AG04450 (cell line): Measurements from ENCODE around the gene SGPL1. TPM values are rescaled to one million over a fixed set of nuclear protein-coding genes. Genes with fewer than 3 reads are reported as not detected.

Source experiments
- CTCF ChIA-PET: fragments of 300-600, 350-600 bp; formaldehyde crosslinking; extraction: SDS; loops from one replicate; lab custom pipeline; 2022; ENCODE audit warnings: antibody characterized with exemption, inconsistent platforms; lab: Charles Lee
- POLR2A ChIA-PET: fragments of 350-600 bp; formaldehyde crosslinking; extraction: SDS; loops from one replicate; lab custom pipeline; 2021; ENCODE audit warnings: antibody characterized with exemption, inconsistent platforms; lab: Yijun Ruan, JAX
- DNase-seq: peaks from one replicate; pipeline ENCODE4 v3.0.0-alpha.2; 2011; ENCODE audit warnings: low read depth, low spot score
- H3K27ac ChIP-seq: one replicate; pipeline ENCODE4 v1.5.1; 2012; ENCODE audit warnings: low read depth, low read length, control low read depth
- H3K27me3 ChIP-seq: one replicate; pipeline ENCODE4 v1.6.0; 2012; ENCODE audit warnings: low read length; ENCODE audit not compliant: control insufficient read depth, insufficient read depth
- H3K4me3 ChIP-seq: 2 replicates; pipeline ENCODE4 v1.5.1; 2011; ENCODE audit warnings: mild to moderate bottlenecking, low read depth, low read length, control low read depth
- H3K9me3 ChIP-seq: 2 replicates; pipeline ENCODE4 v1.5.1; 2012; ENCODE audit warnings: low read length; ENCODE audit not compliant: control insufficient read depth, insufficient read depth
- polyA plus RNA-seq: library from polyadenylated mRNA; depleted of rRNA; stranded (reverse); fragments of >200 nt; gene quantifications from 2 replicates; pipeline ENCODE4 v1.2.3, GENCODE V29; 2011
- TF ChIP-seq, protein P1 (sequence below): IDR thresholded peaks from 2 replicates; pipeline ENCODE4 v1.5.1; 2011; ENCODE audit warnings: low read depth, low read length, control low read depth, inconsistent platforms

The SGPL1 gene
- polyA plus RNA-seq, 1 experiment: 30.8 TPM

DNA sequence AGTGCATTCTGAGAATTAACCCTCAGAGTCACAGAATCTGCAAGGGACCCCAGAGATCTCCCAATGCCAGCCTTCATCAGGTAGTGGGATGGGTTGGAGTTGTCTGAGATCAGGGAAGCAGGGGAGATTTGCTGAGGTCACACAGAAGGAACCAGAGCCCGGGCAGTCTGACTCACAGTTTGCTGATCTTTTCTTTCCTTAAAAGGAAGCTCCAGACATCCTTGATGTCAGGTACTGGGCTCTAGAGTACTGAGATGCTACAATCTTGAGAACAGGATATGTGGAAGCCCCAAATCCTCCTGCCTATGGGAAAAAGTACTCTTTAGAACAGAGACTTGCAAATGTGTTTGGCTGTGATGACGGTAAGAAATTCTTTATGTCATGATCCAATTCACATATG is 31.3 kb upstream of the SGPL1 start:
- TF ChIP-seq, protein P1, sequence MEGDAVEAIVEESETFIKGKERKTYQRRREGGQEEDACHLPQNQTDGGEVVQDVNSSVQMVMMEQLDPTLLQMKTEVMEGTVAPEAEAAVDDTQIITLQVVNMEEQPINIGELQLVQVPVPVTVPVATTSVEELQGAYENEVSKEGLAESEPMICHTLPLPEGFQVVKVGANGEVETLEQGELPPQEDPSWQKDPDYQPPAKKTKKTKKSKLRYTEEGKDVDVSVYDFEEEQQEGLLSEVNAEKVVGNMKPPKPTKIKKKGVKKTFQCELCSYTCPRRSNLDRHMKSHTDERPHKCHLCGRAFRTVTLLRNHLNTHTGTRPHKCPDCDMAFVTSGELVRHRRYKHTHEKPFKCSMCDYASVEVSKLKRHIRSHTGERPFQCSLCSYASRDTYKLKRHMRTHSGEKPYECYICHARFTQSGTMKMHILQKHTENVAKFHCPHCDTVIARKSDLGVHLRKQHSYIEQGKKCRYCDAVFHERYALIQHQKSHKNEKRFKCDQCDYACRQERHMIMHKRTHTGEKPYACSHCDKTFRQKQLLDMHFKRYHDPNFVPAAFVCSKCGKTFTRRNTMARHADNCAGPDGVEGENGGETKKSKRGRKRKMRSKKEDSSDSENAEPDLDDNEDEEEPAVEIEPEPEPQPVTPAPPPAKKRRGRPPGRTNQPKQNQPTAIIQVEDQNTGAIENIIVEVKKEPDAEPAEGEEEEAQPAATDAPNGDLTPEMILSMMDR: no peak
- Histone ChIP-seq H3K9me3 (no peaks in the 10 kb centered on the region), H3K4me3 (no peak overlapping the region), H3K27me3 (peaks cover 9% of the 10 kb centered on the region), H3K27ac (no peak overlapping the region)
- DNase-seq: no peak
- CTCF ChIA-PET: no interaction called here
- POLR2A ChIA-PET: no interaction called here

GRCh38 chr10:70785190-70785589 is 30.6 kb upstream of the SGPL1 start, which contains the start of gene TBATA:
Gene TBATA, minus strand, starts transcription at chr10:70785377. Its CDS starts 1,998 bp downstream, at chr10:70783379.
- ChIA-PET POLR2A (no interaction called here), CTCF (no interaction called here)
- no peak for DNase-seq
- H3K27ac ChIP-seq: no peak within 1 kb of the TSS
- H3K27me3 ChIP-seq: peaks cover 7% of the 10 kb centered on the region
- TF ChIP-seq, protein P1: no peak
- no peaks in the 10 kb centered on the region for H3K9me3 ChIP-seq
- no peak within 1 kb of the TSS for H3K4me3 ChIP-seq

DNA sequence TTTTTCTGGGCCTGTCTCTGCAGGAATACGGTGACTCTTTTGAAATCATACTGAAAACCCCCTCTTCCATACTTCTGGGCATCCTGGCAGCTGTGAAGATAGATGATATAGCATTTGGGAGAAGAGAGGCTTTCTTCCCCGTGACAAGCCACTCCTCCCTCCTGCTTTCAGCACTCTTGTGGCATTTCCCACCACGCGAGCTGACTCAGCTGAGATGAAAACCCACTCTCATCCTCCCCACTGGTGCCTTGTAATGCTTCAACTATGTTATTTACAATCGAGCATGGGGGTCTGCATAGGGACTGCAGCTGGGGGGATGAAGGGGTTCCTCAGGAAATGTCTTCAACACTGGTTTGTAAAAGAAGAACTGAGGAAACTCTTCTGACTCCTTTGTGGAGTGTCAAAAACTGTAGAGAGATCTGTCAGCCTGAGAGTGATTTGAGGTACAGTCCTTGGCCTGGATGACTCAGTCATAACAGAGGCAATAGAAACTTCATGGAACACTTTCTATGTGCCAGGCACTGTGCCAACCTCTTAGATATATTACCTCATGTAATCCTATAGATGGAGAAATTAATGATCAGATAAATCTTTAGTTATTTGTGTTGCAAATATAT is 28.8 kb upstream of the SGPL1 start:
- TF ChIP-seq, protein P1: no peak
- no peaks in the 10 kb centered on the region for H3K9me3 ChIP-seq
- H3K27ac ChIP-seq: peak overlapping the region; percentile 52
- DNase-seq: peak; percentile 1
- ChIA-PET CTCF (no interaction called here), POLR2A (no interaction called here)
- no peak overlapping the region for H3K4me3 ChIP-seq
- H3K27me3 ChIP-seq: peaks cover 2% of the 10 kb centered on the region

DNA sequence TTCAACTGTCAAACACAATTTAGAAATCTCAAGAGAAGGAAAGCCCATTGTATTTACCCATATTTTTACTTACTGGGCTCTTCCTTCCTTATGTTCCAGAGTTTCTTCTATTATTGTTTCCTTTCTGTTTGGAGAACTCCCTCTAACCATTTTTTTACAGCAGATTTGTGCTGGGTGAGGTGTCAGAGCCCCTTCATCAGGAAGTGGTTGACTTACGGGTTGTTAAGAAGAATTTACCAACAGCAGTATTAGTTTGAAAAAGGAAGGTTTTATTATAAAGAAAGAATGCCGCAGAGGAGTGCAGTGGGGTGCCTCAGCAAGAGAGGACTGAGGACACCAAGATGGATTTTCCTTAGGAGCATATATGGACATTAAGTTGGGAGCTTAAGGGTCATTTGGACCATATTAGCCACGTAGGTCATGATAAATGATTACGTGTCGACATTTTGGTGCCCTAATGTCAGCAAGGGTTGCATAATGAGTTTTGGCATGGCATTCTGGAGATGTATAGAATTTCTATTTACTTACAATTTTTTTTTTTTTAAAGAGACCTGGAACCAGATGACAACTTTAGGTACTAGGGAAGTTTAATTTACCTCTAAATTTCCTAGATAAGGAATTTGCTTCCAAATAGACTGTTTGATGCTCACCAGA is 24.2 kb upstream of the SGPL1 start:
- H3K27ac ChIP-seq: no peak overlapping the region
- peaks cover 26% of the 10 kb centered on the region for H3K27me3 ChIP-seq
- H3K9me3 ChIP-seq: no peaks in the 10 kb centered on the region
- ChIA-PET POLR2A (no interaction called here), CTCF (interaction anchor here (0.7 kb wide), 1 partner anchor 25 kb away, joined by 3 read pairs; no protein-coding TSS in a partner anchor)
- DNase-seq: no peak
- H3K4me3 ChIP-seq: no peak overlapping the region
- TF ChIP-seq, protein P1: no peak

GRCh38 chr10:70795613-70796012 is 20.1 kb upstream of the SGPL1 start:
- CTCF ChIA-PET: interaction anchor here (1.3 kb wide), 1 partner anchor 21 kb away, joined by 3 read pairs; no protein-coding TSS in a partner anchor
- POLR2A ChIA-PET: no interaction called here
- no peak for DNase-seq
- TF ChIP-seq, protein P1: no peak
- no peak overlapping the region for H3K4me3 ChIP-seq
- no peak overlapping the region for H3K27ac ChIP-seq
- H3K27me3 ChIP-seq: peaks cover 45% of the 10 kb centered on the region
- H3K9me3 ChIP-seq: peaks cover 2% of the 10 kb centered on the region; the same call in 1 of the 2 replicates
